ENCODE measurements around the gene KIF16B. TPM values are rescaled to one million over a fixed set of nuclear protein-coding genes. Genes with fewer than 3 reads are reported as not detected.

KIF16B gene
- total and polyA plus RNA-seq, 2 experiments from 2014 or later: 9.3 to 21.8 TPM

- H3K27ac ChIP-seq: no peak overlapping the region
- DNase-seq (ENCODE audit: low spot score): no peak
- no peaks in the 10 kb centered on the region for H3K79me2 ChIP-seq
- WGBS (ENCODE audit: low lambda C conversion rate, missing lambda C conversion rate): 86% methylated on average over 2 of the region's 2 CpGs
- TF ChIP-seq EZH2 (IDR thresholded peaks at IDR 0.05; ENCODE audit: borderline replicate concordance): no peak
- TF ChIP-seq CTCF (IDR thresholded peaks at IDR 0.05; ENCODE audit: poor library complexity): no peak
- TF ChIP-seq EZH2phosphoT487 (IDR thresholded peaks at IDR 0.05; ENCODE audit: low read depth, severe bottlenecking, unreplicated experiment): no peak
- H3K4me1 ChIP-seq (ENCODE audit: insufficient read depth): peaks cover 23% of the 10 kb centered on the region
- H2AFZ ChIP-seq: no peak overlapping the region
- H4K20me1 ChIP-seq (ENCODE audit: insufficient read depth, poor library complexity, severe bottlenecking): no peaks in the 10 kb centered on the region
- H3K9me2 ChIP-seq (replicated peaks; ENCODE audit: insufficient read depth): no peaks in the 10 kb centered on the region
- no peak overlapping the region for H3K4me3 ChIP-seq
- H3K27me3 ChIP-seq: no peaks in the 10 kb centered on the region
- no peak overlapping the region for H3K4me2 ChIP-seq
- H3K36me3 ChIP-seq (replicated peaks; ENCODE audit: insufficient read depth, low read depth): no peaks in the 10 kb centered on the region
- no peaks in the 10 kb centered on the region for H3K9me3 ChIP-seq (ENCODE audit: low read depth)
These were observed 39.5 kb upstream of the KIF16B start for GRCh38 chr20:16612706-16613105.

GRCh38 chr20:16611817-16612216 is 38.6 kb upstream of the KIF16B start:
- Histone ChIP-seq H3K4me2 (no peak overlapping the region), H2AFZ (no peak overlapping the region), H3K36me3 (replicated peaks; ENCODE audit: insufficient read depth, low read depth) (no peaks in the 10 kb centered on the region), H3K4me1 (ENCODE audit: insufficient read depth) (peaks cover 30% of the 10 kb centered on the region), H3K27ac (no peak overlapping the region), H3K79me2 (no peaks in the 10 kb centered on the region), H3K9me3 (ENCODE audit: low read depth) (no peaks in the 10 kb centered on the region), H3K9me2 (replicated peaks; ENCODE audit: insufficient read depth) (no peaks in the 10 kb centered on the region), H3K4me3 (no peak overlapping the region), H3K27me3 (no peaks in the 10 kb centered on the region), H4K20me1 (ENCODE audit: insufficient read depth, poor library complexity, severe bottlenecking) (no peaks in the 10 kb centered on the region)
- WGBS (ENCODE audit: low lambda C conversion rate, missing lambda C conversion rate): 77% methylated on average over 6 of the region's 6 CpGs
- no peak for TF ChIP-seq EZH2 (IDR thresholded peaks at IDR 0.05; ENCODE audit: borderline replicate concordance)
- no peak for TF ChIP-seq EZH2phosphoT487 (IDR thresholded peaks at IDR 0.05; ENCODE audit: low read depth, severe bottlenecking, unreplicated experiment)
- no peak for TF ChIP-seq CTCF (IDR thresholded peaks at IDR 0.05; ENCODE audit: poor library complexity)
- DNase-seq (ENCODE audit: low spot score): no peak

GRCh38 chr20:16609066-16609465 is 35.8 kb upstream of the KIF16B start:
- 89% methylated on average over 9 of the region's 9 CpGs for WGBS (ENCODE audit: low lambda C conversion rate, missing lambda C conversion rate)
- Histone ChIP-seq H3K27ac (peak overlapping the region; percentile 82), H3K9me3 (ENCODE audit: low read depth) (no peaks in the 10 kb centered on the region), H3K79me2 (no peaks in the 10 kb centered on the region), H3K27me3 (no peaks in the 10 kb centered on the region), H3K4me1 (ENCODE audit: insufficient read depth) (peaks cover 26% of the 10 kb centered on the region), H3K4me3 (no peak overlapping the region), H2AFZ (no peak overlapping the region), H4K20me1 (ENCODE audit: insufficient read depth, poor library complexity, severe bottlenecking) (no peaks in the 10 kb centered on the region), H3K4me2 (no peak overlapping the region), H3K9me2 (replicated peaks; ENCODE audit: insufficient read depth) (no peaks in the 10 kb centered on the region), H3K36me3 (replicated peaks; ENCODE audit: insufficient read depth, low read depth) (no peaks in the 10 kb centered on the region)
- no peak for DNase-seq (ENCODE audit: low spot score)
- TF ChIP-seq EZH2phosphoT487 (IDR thresholded peaks at IDR 0.05; ENCODE audit: low read depth, severe bottlenecking, unreplicated experiment): no peak
- no peak for TF ChIP-seq CTCF (IDR thresholded peaks at IDR 0.05; ENCODE audit: poor library complexity)
- no peak for TF ChIP-seq EZH2 (IDR thresholded peaks at IDR 0.05; ENCODE audit: borderline replicate concordance)

GRCh38 chr20:16608277-16608650 is 35.0 kb upstream of the KIF16B start:
- 55% methylated on average over 2 of the region's 2 CpGs for WGBS (ENCODE audit: low lambda C conversion rate, missing lambda C conversion rate)
- no peak overlapping the region for H3K4me3 ChIP-seq

More at GRCh38 chr20:16608277-16608650, 35.0 kb upstream of the KIF16B start:
- Histone ChIP-seq H3K36me3 (replicated peaks; ENCODE audit: insufficient read depth, low read depth) (no peaks in the 10 kb centered on the region), H2AFZ (no peak overlapping the region), H3K4me1 (ENCODE audit: insufficient read depth) (peaks cover 26% of the 10 kb centered on the region), H4K20me1 (ENCODE audit: insufficient read depth, poor library complexity, severe bottlenecking) (no peaks in the 10 kb centered on the region), H3K9me2 (replicated peaks; ENCODE audit: insufficient read depth) (no peaks in the 10 kb centered on the region), H3K27me3 (no peaks in the 10 kb centered on the region), H3K27ac (peak overlapping the region; percentile 82), H3K9me3 (ENCODE audit: low read depth) (no peaks in the 10 kb centered on the region), H3K79me2 (no peaks in the 10 kb centered on the region), H3K4me2 (peak overlapping the region; percentile 54)
- TF ChIP-seq EZH2 (IDR thresholded peaks at IDR 0.05; ENCODE audit: borderline replicate concordance) (no peak), CTCF (IDR thresholded peaks at IDR 0.05; ENCODE audit: poor library complexity) (no peak), EZH2phosphoT487 (IDR thresholded peaks at IDR 0.05; ENCODE audit: low read depth, severe bottlenecking, unreplicated experiment) (no peak)
- DNase-seq (ENCODE audit: low spot score): no peak

Data from hepatocyte (in vitro differentiated cells).